CD8-positive, alpha-beta memory T cell (primary cell): Measurements from ENCODE around the gene PPP1R1A. TPM values are rescaled to one million over a fixed set of nuclear protein-coding genes. Genes with fewer than 3 reads are reported as not detected.

Experiments
- CTCF ChIA-PET: fragments of 350-600 bp; sonication (Branson Sonifier 250); formaldehyde crosslinking; loops from one replicate; lab custom pipeline; 2021; ENCODE audit warnings: antibody characterized with exemption; lab: Charles Lee
- POLR2A ChIA-PET: fragments of 350-600 bp; sonication (Branson Sonifier 250); formaldehyde crosslinking; loops from one replicate; lab custom pipeline; 2021; ENCODE audit warnings: antibody characterized with exemption; lab: Charles Lee
- DNase-seq, 5 donors: peaks; one replicate each; pipeline versions ENCODE4 v3.0.0 to v3.0.0-alpha.2; 2020 to 2022; ENCODE audit warnings: mixed read lengths in 1 of 5
- H3K27ac ChIP-seq: one replicate; pipeline ENCODE4 v1.7.0; 2013; ENCODE audit warnings: low read depth, mild to moderate bottlenecking, low read length, moderate library complexity
- H3K27me3 ChIP-seq: 2 replicates; pipeline ENCODE4 v1.7.0; 2013; ENCODE audit warnings: low read length, mild to moderate bottlenecking; ENCODE audit not compliant: insufficient read depth, poor library complexity, severe bottlenecking
- H3K36me3 ChIP-seq: 2 replicates; pipeline ENCODE4 v1.7.0; 2013; ENCODE audit warnings: mild to moderate bottlenecking, low read length, moderate library complexity; ENCODE audit not compliant: insufficient read depth
- H3K4me1 ChIP-seq: 2 replicates; pipeline ENCODE4 v1.7.0; 2013; ENCODE audit warnings: mild to moderate bottlenecking, low read length, moderate library complexity; ENCODE audit not compliant: insufficient read depth
- H3K4me3 ChIP-seq: 2 replicates; pipeline ENCODE4 v1.7.0; 2013; ENCODE audit warnings: mild to moderate bottlenecking, low read length
- H3K9me3 ChIP-seq: 2 replicates; pipeline ENCODE4 v1.7.0; 2013; ENCODE audit warnings: mild to moderate bottlenecking, low read length
- H3K27ac Mint-ChIP-seq, 8 donors: one replicate each; pipeline ENCODE4 v1.8.0; 2020 to 2021; ENCODE audit warnings: mixed read lengths in 8 of 8, mild to moderate bottlenecking in 6 of 8, inconsistent platforms in 3 of 8, moderate library complexity in 3 of 8
- H3K27me3 Mint-ChIP-seq, 2 donors: one replicate each; pipeline ENCODE4 v1.8.0; 2020 to 2021; ENCODE audit warnings: mixed read lengths in 2 of 2, mild to moderate bottlenecking in 1 of 2, moderate library complexity in 1 of 2
- H3K36me3 Mint-ChIP-seq, 3 donors: one replicate each; pipeline ENCODE4 v1.8.0; 2020 to 2021; ENCODE audit warnings: mixed read lengths in 3 of 3, inconsistent platforms in 1 of 3, mild to moderate bottlenecking in 1 of 3
- H3K4me1 Mint-ChIP-seq, 3 donors: one replicate each; pipeline ENCODE4 v1.8.0; 2020 to 2021; ENCODE audit warnings: mixed read lengths in 3 of 3, inconsistent platforms in 1 of 3, mild to moderate bottlenecking in 1 of 3
- H3K4me3 Mint-ChIP-seq, 7 donors: one replicate each; pipeline ENCODE4 v1.8.0; 2020 to 2021; ENCODE audit warnings: mixed read lengths in 7 of 7, mild to moderate bottlenecking in 6 of 7, moderate library complexity in 4 of 7, inconsistent platforms in 2 of 7
- H3K9me3 Mint-ChIP-seq, 5 donors: one replicate each; pipeline ENCODE4 v1.8.0; 2020 to 2022; ENCODE audit warnings: mixed read lengths in 5 of 5, mild to moderate bottlenecking in 3 of 5, moderate library complexity in 2 of 5, inconsistent platforms in 1 of 5
- polyA plus RNA-seq: library from polyadenylated mRNA; unstranded; fragments of 300-500 nt; fragmentation: Illumina TruSeq; gene quantifications from one replicate; pipeline ENCODE4 v1.2.3, GENCODE V29; 2021
- total RNA-seq, 2 experiments: library from RNA; stranded (reverse); gene quantifications; one replicate each; pipeline ENCODE4 v1.2.3, GENCODE V29; 2021

The PPP1R1A gene, protein sequence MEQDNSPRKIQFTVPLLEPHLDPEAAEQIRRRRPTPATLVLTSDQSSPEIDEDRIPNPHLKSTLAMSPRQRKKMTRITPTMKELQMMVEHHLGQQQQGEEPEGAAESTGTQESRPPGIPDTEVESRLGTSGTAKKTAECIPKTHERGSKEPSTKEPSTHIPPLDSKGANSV
- total RNA-seq, result not detected
- not detected for polyA plus RNA-seq

DNA sequence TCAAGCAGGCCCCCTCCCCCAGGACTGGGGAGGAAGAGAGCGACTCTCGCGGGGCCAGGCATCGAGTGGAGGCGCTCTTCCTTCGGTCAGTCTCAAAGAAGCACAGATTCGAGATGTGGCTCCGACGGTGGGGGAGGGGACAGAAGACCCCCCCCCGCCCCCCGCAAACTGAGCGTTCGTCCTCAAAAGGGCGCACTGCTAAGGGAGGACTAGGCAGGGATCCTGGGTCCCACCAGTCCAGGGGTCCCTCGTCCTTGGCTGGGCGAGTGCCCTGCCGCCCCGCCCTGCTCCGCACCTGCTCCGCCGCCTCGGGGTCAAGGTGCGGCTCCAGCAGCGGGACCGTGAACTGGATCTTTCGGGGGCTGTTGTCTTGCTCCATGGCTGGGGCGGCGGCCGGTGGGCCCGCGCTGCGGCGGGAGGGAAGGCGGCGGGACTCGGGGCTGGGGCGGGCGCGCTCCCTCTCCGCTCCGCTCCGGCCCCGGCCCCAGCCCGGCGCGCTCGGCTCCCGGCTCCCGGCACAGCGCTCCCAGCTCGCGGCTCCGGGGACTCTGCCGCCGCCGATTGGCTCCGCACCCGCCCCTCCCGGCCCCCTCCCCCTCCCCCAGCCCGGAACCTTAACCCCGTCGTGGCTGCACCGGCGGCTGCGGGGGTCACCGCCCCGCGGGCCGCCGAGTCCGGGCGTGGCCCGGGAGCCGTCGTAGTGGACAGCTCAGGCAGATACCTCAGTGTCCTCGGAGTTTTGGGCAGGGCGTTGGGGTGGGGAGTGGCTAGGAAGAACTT is at the start of gene PPP1R1A:
PPP1R1A (minus strand) TSS at position 550 of the 780 bp plus-strand sequence; CDS start at position 379, 171 bp downstream.
- ChIA-PET POLR2A (no interaction called here), CTCF (interaction anchor here (2.1 kb wide), 1 partner anchor 8 kb away, joined by 10 read pairs; no protein-coding TSS in a partner anchor)
- Histone ChIP-seq H3K27ac (no peak within 1 kb of the TSS), H3K4me3 (no peak within 1 kb of the TSS), H3K36me3 (no peaks in the 10 kb centered on the region), H3K27me3 (peaks cover 44% of the 10 kb centered on the region), H3K4me1 (peaks cover 4% of the 10 kb centered on the region), H3K9me3 (no peaks in the 10 kb centered on the region)
- no peak for DNase-seq
- H3K36me3 Mint-ChIP-seq, result peaks cover 0 to 7% (median 0%) of the 10 kb centered on the region in 3 donors
- peak within 1 kb of the TSS in 6 of 7 donors; percentile 24 to 85 (median 62) for H3K4me3 Mint-ChIP-seq
- peaks cover 0 to 2% (median 0%) of the 10 kb centered on the region in 5 donors for H3K9me3 Mint-ChIP-seq
- peaks cover 9 to 10% (median 9%) of the 10 kb centered on the region in 3 donors for H3K4me1 Mint-ChIP-seq
- H3K27ac Mint-ChIP-seq, result peak within 1 kb of the TSS in 1 of 8 donors; percentile 20
- peaks cover 41 to 79% of the 10 kb centered on the region in 2 donors for H3K27me3 Mint-ChIP-seq

DNA sequence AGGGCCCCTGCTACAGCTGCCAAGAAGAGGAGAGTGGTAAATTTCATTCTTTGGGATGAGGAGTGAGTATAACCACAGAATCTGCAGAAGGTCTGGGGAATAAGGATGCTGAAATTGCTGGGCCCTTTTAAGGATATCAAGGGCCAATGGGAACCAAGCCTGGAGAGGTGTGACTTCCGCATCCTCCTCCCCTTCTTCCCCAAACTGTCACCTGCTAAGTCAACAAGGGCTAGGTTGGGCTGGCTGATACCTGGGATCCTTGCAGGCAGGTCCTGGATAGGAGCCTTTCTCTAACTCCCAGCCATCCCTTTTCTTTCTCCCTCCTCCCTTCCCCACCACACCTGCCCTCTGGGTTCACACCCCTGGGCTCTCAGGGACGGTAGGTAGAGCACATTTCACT is 46.3 kb upstream of the PPP1R1A start, which contains the start of gene LACRT:
LACRT (minus strand) TSS at position 101 of the 400 bp plus-strand sequence; CDS start at position 47, 54 bp downstream.
- no peaks in the 10 kb centered on the region for H3K4me1 ChIP-seq
- ChIA-PET CTCF (no interaction called here), POLR2A (no interaction called here)
- no peaks in the 10 kb centered on the region for H3K27me3 ChIP-seq
- no peak within 1 kb of the TSS for H3K4me3 ChIP-seq
- H3K27ac ChIP-seq, result no peak within 1 kb of the TSS
- H3K4me3 Mint-ChIP-seq, result no peak within 1 kb of the TSS
- no peaks in the 10 kb centered on the region for H3K9me3 Mint-ChIP-seq
- H3K9me3 ChIP-seq, result no peaks in the 10 kb centered on the region
- peaks cover 0 to 1% (median 0%) of the 10 kb centered on the region in 3 donors for H3K36me3 Mint-ChIP-seq
- H3K27me3 Mint-ChIP-seq, result peaks cover 18 to 49% of the 10 kb centered on the region in 2 donors
- no peaks in the 10 kb centered on the region for H3K4me1 Mint-ChIP-seq
- H3K27ac Mint-ChIP-seq, result peak within 1 kb of the TSS in 1 of 8 donors; percentile 57
- DNase-seq, result no peak
- H3K36me3 ChIP-seq, result no peaks in the 10 kb centered on the region

DNA sequence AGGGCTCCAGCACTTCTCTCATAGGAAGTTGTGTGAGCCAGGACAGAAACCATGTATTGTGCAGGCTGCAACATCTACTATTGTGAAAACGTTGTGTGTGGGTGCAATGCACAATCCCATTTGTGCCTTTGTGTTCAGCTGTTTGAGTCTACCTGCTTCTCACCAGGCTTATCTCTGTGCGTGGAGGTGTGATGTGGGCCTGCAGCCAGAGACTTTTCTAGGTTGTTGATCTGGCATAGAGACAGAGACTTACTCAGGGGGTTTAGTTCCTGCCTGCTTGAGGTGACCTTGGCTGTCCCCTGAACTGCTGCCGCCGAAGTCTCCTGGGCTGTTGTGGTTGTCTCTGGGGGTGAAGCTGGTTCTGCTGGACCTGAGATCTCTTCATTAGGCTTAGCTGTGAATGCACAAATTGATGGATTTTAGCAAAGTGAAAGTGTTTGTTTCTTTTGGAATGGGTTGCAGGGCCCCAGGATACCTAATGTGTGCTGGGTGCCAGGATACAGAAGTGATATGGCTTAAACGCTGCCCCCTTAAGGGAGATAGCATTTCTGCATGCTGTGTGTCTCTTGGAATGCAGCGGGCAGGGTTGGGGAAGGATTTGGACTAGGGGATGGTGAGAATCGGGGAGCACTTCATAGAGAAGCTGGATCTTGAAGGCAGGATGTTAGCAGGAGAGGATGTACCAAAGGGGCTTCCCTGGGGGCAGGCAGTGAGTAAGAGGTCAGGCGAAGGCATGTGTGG is 43.7 kb upstream of the PPP1R1A start:
- Histone ChIP-seq H3K4me1 (no peaks in the 10 kb centered on the region), H3K27me3 (no peaks in the 10 kb centered on the region), H3K36me3 (no peaks in the 10 kb centered on the region), H3K9me3 (no peaks in the 10 kb centered on the region), H3K27ac (no peak overlapping the region), H3K4me3 (no peak overlapping the region)
- Mint-ChIP-seq H3K9me3 (peaks cover 4 to 8% (median 6%) of the 10 kb centered on the region in 5 donors), H3K27ac (no peak overlapping the region), H3K4me1 (no peaks in the 10 kb centered on the region), H3K27me3 (peaks cover 34 to 68% of the 10 kb centered on the region in 2 donors), H3K36me3 (peaks cover 0 to 14% (median 0%) of the 10 kb centered on the region in 3 donors), H3K4me3 (no peak overlapping the region)
- DNase-seq, result no peak
- CTCF ChIA-PET, result interaction anchor here (0.9 kb wide), 1 partner anchor 17 kb away, joined by 3 read pairs; no protein-coding TSS in a partner anchor
- POLR2A ChIA-PET, result no interaction called here

DNA sequence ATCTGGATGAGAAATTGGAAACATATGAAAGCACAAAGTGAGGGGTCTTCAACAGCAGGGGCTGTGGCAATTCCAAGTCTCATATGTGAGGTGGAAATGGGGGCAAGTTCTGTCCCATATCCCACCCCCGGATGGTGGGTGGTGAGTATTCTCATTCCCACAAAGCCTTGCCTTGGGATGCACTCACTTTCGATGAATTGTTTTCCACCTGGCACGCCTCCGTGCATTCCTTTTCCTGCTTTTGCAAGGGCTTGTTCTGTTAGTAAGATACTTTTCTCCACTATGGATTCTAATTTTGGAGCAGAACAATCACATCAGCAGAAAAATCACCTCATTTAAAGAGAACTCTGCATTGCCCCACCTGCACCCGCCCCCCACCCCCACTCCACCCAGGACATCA is 43.1 kb upstream of the PPP1R1A start:
- Histone ChIP-seq H3K9me3 (no peaks in the 10 kb centered on the region), H3K27ac (no peak overlapping the region), H3K4me3 (no peak overlapping the region), H3K36me3 (no peaks in the 10 kb centered on the region), H3K4me1 (no peaks in the 10 kb centered on the region), H3K27me3 (no peaks in the 10 kb centered on the region)
- H3K27me3 Mint-ChIP-seq, result peaks cover 36 to 68% of the 10 kb centered on the region in 2 donors
- no peak overlapping the region for H3K4me3 Mint-ChIP-seq
- DNase-seq, result no peak
- H3K9me3 Mint-ChIP-seq, result peaks cover 5 to 13% (median 9%) of the 10 kb centered on the region in 5 donors
- ChIA-PET CTCF (interaction anchor here (0.9 kb wide), 1 partner anchor 17 kb away, joined by 3 read pairs; no protein-coding TSS in a partner anchor), POLR2A (no interaction called here)
- no peaks in the 10 kb centered on the region for H3K4me1 Mint-ChIP-seq
- H3K36me3 Mint-ChIP-seq, result peaks cover 0 to 14% (median 0%) of the 10 kb centered on the region in 3 donors
- no peak overlapping the region for H3K27ac Mint-ChIP-seq

DNA sequence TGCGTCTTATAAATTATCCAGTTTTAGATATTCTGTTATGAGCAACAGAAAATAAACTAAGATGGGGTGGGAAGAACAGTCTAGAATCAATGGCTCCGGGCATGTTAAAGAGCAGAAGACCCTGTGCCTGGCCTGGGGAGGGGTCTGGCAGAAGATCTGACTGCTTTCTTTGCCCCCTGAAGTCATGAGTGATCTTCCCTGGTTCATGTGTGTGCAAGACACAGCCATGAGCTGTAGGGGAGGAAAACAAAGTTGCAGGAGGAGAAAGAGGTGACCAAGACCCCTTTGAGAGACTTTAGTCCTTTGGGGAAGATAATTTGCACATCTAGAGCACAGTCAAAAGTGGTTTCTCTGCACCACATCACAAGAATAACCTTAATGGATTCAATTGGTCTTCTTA is 41.5 kb upstream of the PPP1R1A start:
- H3K36me3 Mint-ChIP-seq, result peaks cover 0 to 14% (median 0%) of the 10 kb centered on the region in 3 donors
- ChIA-PET CTCF (interaction anchor here (1.7 kb wide), 1 partner anchor 50 kb away, joined by 3 read pairs; no protein-coding TSS in a partner anchor), POLR2A (no interaction called here)
- no peaks in the 10 kb centered on the region for H3K4me1 Mint-ChIP-seq
- H3K4me1 ChIP-seq, result no peaks in the 10 kb centered on the region
- H3K36me3 ChIP-seq, result no peaks in the 10 kb centered on the region
- DNase-seq, result no peak
- H3K4me3 ChIP-seq, result no peak overlapping the region
- H3K9me3 Mint-ChIP-seq, result peaks cover 5 to 13% (median 10%) of the 10 kb centered on the region in 5 donors
- H3K27me3 Mint-ChIP-seq, result peaks cover 44 to 77% of the 10 kb centered on the region in 2 donors
- no peaks in the 10 kb centered on the region for H3K9me3 ChIP-seq
- no peak overlapping the region for H3K27ac ChIP-seq
- no peak overlapping the region for H3K4me3 Mint-ChIP-seq
- no peaks in the 10 kb centered on the region for H3K27me3 ChIP-seq
- H3K27ac Mint-ChIP-seq, result no peak overlapping the region

DNA sequence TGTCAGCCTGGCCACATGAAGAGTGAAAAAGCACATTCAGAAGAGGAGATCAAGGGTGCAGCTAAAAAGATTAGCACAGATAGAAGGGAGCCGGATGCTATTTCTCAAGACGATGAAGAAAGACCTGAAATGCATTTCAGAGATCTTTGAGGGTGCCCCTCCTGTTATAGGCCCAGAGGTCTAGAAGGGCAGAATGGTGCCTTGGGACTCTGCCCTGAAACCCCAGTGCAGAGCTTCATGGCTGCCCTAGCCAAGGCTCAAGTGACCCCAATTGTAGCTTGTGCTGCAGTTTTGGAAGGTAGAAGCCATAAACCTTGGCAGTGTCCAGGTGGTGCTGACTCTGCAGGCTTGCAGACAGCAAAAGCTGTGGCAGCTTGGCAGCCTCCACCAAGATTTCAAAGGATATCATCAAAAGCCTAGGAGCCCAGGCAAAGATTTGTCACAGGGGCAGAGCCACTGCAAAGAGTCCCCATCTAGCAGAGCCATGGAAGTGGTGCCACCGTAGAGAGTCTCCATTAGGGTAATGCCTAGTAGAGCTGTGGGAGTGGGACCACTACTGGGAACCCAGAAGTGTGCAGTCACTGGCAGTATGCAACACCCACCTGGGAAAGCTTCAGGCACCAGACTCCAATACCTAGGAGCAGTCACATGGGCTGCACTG is 39.9 kb upstream of the PPP1R1A start:
- Mint-ChIP-seq H3K27ac (no peak overlapping the region), H3K9me3 (peaks cover 5 to 13% (median 10%) of the 10 kb centered on the region in 5 donors), H3K36me3 (peaks cover 0 to 14% (median 0%) of the 10 kb centered on the region in 3 donors), H3K4me3 (no peak overlapping the region), H3K4me1 (no peaks in the 10 kb centered on the region), H3K27me3 (peaks cover 46 to 79% of the 10 kb centered on the region in 2 donors)
- ChIA-PET POLR2A (no interaction called here), CTCF (interaction anchor here (1.7 kb wide), 1 partner anchor 49 kb away, joined by 3 read pairs; no protein-coding TSS in a partner anchor)
- no peak for DNase-seq
- H3K27me3 ChIP-seq, result peaks cover 6% of the 10 kb centered on the region
- no peak overlapping the region for H3K27ac ChIP-seq
- no peaks in the 10 kb centered on the region for H3K9me3 ChIP-seq
- H3K36me3 ChIP-seq, result no peaks in the 10 kb centered on the region
- H3K4me1 ChIP-seq, result no peaks in the 10 kb centered on the region
- H3K4me3 ChIP-seq, result no peak overlapping the region

DNA sequence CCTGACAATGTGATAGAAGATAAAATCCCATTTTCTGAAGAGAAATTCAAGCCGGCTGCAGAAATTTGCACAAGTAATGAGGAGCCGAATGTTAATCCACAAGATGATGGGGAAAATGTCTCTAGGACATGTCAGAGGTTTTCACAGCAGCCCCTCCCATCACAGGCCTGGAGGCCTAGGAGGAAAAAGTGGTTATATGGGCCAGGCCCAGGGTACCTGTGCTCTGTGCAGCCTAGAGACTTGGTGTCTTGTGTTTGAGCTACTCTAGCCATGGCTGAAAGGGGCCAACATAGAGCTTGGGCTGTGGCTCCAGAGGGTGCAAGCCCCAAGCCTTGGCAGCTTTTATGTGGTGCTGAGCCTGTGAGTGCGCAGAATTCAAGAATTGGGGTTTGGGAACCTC is 38.8 kb upstream of the PPP1R1A start:
- peaks cover 6% of the 10 kb centered on the region for H3K27me3 ChIP-seq
- no peak for DNase-seq
- no peaks in the 10 kb centered on the region for H3K9me3 ChIP-seq
- Mint-ChIP-seq H3K4me3 (no peak overlapping the region), H3K4me1 (no peaks in the 10 kb centered on the region), H3K27ac (no peak overlapping the region), H3K36me3 (peaks cover 0 to 14% (median 0%) of the 10 kb centered on the region in 3 donors), H3K27me3 (peaks cover 46 to 77% of the 10 kb centered on the region in 2 donors), H3K9me3 (peaks cover 5 to 13% (median 10%) of the 10 kb centered on the region in 5 donors)
- ChIA-PET POLR2A (no interaction called here), CTCF (no interaction called here)
- no peaks in the 10 kb centered on the region for H3K36me3 ChIP-seq
- no peak overlapping the region for H3K27ac ChIP-seq
- no peak overlapping the region for H3K4me3 ChIP-seq
- no peaks in the 10 kb centered on the region for H3K4me1 ChIP-seq
